Smooth muscle cell (in vitro differentiated cells): Measurements from ENCODE around the gene MGRN1. TPM values are rescaled to one million over a fixed set of nuclear protein-coding genes. Genes with fewer than 3 reads are reported as not detected.

Experiments
- DNase-seq: peaks from one replicate; lab custom pipeline; 2025; ENCODE audit not compliant: unreplicated experiment; lab: John Stamatoyannopoulos, UW
- H2AFZ ChIP-seq: fragments of 200-600 bp; sonication (generic); 2 replicates; pipeline ENCODE4 v1.6.0; 2016; ENCODE audit warnings: antibody characterized with exemption, low read depth, mild to moderate bottlenecking
- H3F3A ChIP-seq: fragments of 200-600 bp; sonication (generic); 2 replicates; pipeline ENCODE4 v1.6.0; 2017; ENCODE audit warnings: antibody characterized with exemption, low read depth
- H3K27ac ChIP-seq: fragments of 200-600 bp; sonication (generic); 2 replicates; pipeline ENCODE4 v1.5.1; 2016; ENCODE audit warnings: low read depth, mild to moderate bottlenecking
- H3K27me3 ChIP-seq: fragments of 200-600 bp; sonication (generic); 2 replicates; pipeline ENCODE4 v1.6.1; 2016; ENCODE audit warnings: low read depth, mild to moderate bottlenecking
- H3K36me3 ChIP-seq: fragments of 200-600 bp; sonication (generic); 2 replicates; pipeline ENCODE4 v1.5.1; 2016; ENCODE audit warnings: low read depth
- H3K4me1 ChIP-seq: fragments of 200-600 bp; sonication (generic); 2 replicates; pipeline ENCODE4 v1.5.1; 2016; ENCODE audit warnings: low read depth
- H3K4me2 ChIP-seq: fragments of 200-600 bp; sonication (generic); 2 replicates; pipeline ENCODE4 v1.6.0; 2016; ENCODE audit warnings: mild to moderate bottlenecking
- H3K4me3 ChIP-seq: fragments of 200-600 bp; sonication (generic); 2 replicates; pipeline ENCODE4 v1.5.1; 2016; ENCODE audit warnings: mild to moderate bottlenecking
- H3K79me2 ChIP-seq: fragments of 200-600 bp; sonication (generic); 2 replicates; pipeline ENCODE4 v1.6.0; 2016; ENCODE audit warnings: low read depth, mild to moderate bottlenecking
- H3K9ac ChIP-seq: fragments of 200-600 bp; sonication (generic); 2 replicates; pipeline ENCODE4 v1.6.0; 2016; ENCODE audit warnings: low read depth
- H3K9me3 ChIP-seq: fragments of 200-600 bp; sonication (generic); replicated peaks from 2 replicates; pipeline ENCODE4 v1.5.1; 2016; ENCODE audit warnings: low read depth
- H4K20me1 ChIP-seq: fragments of 200-600 bp; sonication (generic); 2 replicates; pipeline ENCODE4 v1.6.0; 2016; ENCODE audit warnings: low read depth
- CTCF ChIP-seq: fragments of 200-600 bp; sonication (generic); IDR thresholded peaks from 2 replicates; pipeline ENCODE4 v1.5.1; 2017; ENCODE audit warnings: borderline replicate concordance, mild to moderate bottlenecking, antibody characterized with exemption; ENCODE audit not compliant: insufficient read depth, poor library complexity, severe bottlenecking
- WGBS: methylation state at CpG from one replicate; pipeline ENCODE4 v1.1.7; 2016; ENCODE audit warnings: low lambda C conversion rate; 5-methylcytosine and 5-hydroxymethylcytosine counted together
- polyA plus RNA-seq: library from polyadenylated mRNA; unstranded; fragments of >200 nt; fragmentation: Nextera tagmentation; extraction: Ambion mirVana; gene quantifications from 2 replicates; pipeline ENCODE4 v1.2.1, GENCODE V29; 2016
- total RNA-seq: library from RNA; depleted of rRNA; stranded (reverse); fragments of >200 nt; gene quantifications from 2 replicates; pipeline ENCODE4 v1.2.3, GENCODE V29; 2014

MGRN1 gene
- total and polyA plus RNA-seq, 2 experiments from 2014 or later = 22.0 to 23.2 TPM

GRCh38 chr16:4664538-4665418 lies 40.2 kb downstream of the MGRN1 start:
- Histone ChIP-seq H3K36me3 (peaks cover 7% of the 10 kb centered on the region), H3F3A (no peaks in the 10 kb centered on the region), H3K4me1 (no peaks in the 10 kb centered on the region), H3K27ac (no peak overlapping the region), H3K9ac (no peak overlapping the region), H3K27me3 (no peaks in the 10 kb centered on the region), H3K9me3 (no peaks in the 10 kb centered on the region), H3K4me2 (no peak overlapping the region), H2AFZ (no peak overlapping the region), H3K4me3 (no peak overlapping the region), H4K20me1 (peaks cover 67% of the 10 kb centered on the region), H3K79me2 (no peaks in the 10 kb centered on the region)
- WGBS = 81% methylated on average over 25 of the region's 26 CpGs
- no peak for DNase-seq
- no peak for TF ChIP-seq CTCF

- Histone ChIP-seq H2AFZ (no peak overlapping the region), H3K79me2 (no peaks in the 10 kb centered on the region), H3K9me3 (no peaks in the 10 kb centered on the region), H3F3A (no peaks in the 10 kb centered on the region), H4K20me1 (peaks cover 48% of the 10 kb centered on the region), H3K9ac (no peak overlapping the region), H3K27ac (no peak overlapping the region), H3K4me3 (no peak overlapping the region), H3K36me3 (peaks cover 9% of the 10 kb centered on the region), H3K4me1 (no peaks in the 10 kb centered on the region), H3K4me2 (no peak overlapping the region), H3K27me3 (no peaks in the 10 kb centered on the region)
- TF ChIP-seq CTCF = no peak
- WGBS = 96% methylated on average over 20 of the region's 20 CpGs
- no peak for DNase-seq
Observed at GRCh38 chr16:4666537-4667202, 42.0 kb downstream of the MGRN1 start.

- Histone ChIP-seq H3F3A (no peaks in the 10 kb centered on the region), H3K9me3 (no peaks in the 10 kb centered on the region), H3K36me3 (peaks cover 11% of the 10 kb centered on the region), H4K20me1 (peaks cover 43% of the 10 kb centered on the region), H2AFZ (no peak overlapping the region), H3K4me2 (no peak overlapping the region), H3K79me2 (no peaks in the 10 kb centered on the region), H3K27ac (no peak overlapping the region), H3K4me1 (no peaks in the 10 kb centered on the region), H3K4me3 (no peak overlapping the region), H3K27me3 (no peaks in the 10 kb centered on the region), H3K9ac (no peak overlapping the region)
- TF ChIP-seq CTCF = no peak
- no peak for DNase-seq
- WGBS = 96% methylated on average over 20 of the region's 20 CpGs
Observed at GRCh38 chr16:4667203-4667963, 42.8 kb downstream of the MGRN1 start.
